Neural progenitor cell (in vitro differentiated cells): ENCODE results near the gene DUSP23.

Source experiments
- CTCF ChIP-seq: fragments of 200-600 bp; sonication (generic); IDR thresholded peaks from 2 replicates; pipeline ENCODE4 v1.5.1; 2017; ENCODE audit warnings: antibody characterized with exemption, mild to moderate bottlenecking
- EZH2 ChIP-seq: fragments of 200-600 bp; sonication (generic); IDR thresholded peaks from 2 replicates; pipeline ENCODE4 v1.6.1; 2017; ENCODE audit warnings: antibody characterized with exemption, mild to moderate bottlenecking, moderate library complexity
- EZH2phosphoT487 ChIP-seq: fragments of 200-600 bp; sonication (generic); IDR thresholded peaks from 2 replicates; pipeline ENCODE4 v1.6.1; 2017; ENCODE audit warnings: antibody characterized with exemption

GRCh38 chr1:159802111-159802510, 21.3 kb downstream of the DUSP23 start, which contains the start of gene FCRL6:
- no peak for TF ChIP-seq CTCF
- no peak for TF ChIP-seq EZH2phosphoT487
- no peak for TF ChIP-seq EZH2
